Endothelial cell of umbilical vein (primary cell): ENCODE data around the gene PLXNA4. TPM values are rescaled to one million over a fixed set of nuclear protein-coding genes. Genes with fewer than 3 reads are reported as not detected.

Experiments
- BruUV-seq: library from RNA; stranded (reverse); fragments of 400-500 nt; replicated peaks from 2 replicates; lab custom pipeline; 2021; lab: Mats Ljungman, UMichigan
- CTCF ChIA-PET: fragments of 300-600, 350-600 bp; sonication (Branson Sonifier 250); formaldehyde crosslinking; loops from one replicate; lab custom pipeline; 2021; ENCODE audit warnings: antibody characterized with exemption, inconsistent platforms; lab: Charles Lee
- POLR2A ChIA-PET: fragments of 300-600, 350-600 bp; sonication (Branson Sonifier 250); formaldehyde crosslinking; loops from one replicate; lab custom pipeline; 2021; ENCODE audit warnings: antibody characterized with exemption, inconsistent platforms; lab: Charles Lee
- DNase-seq: peaks from one replicate; pipeline ENCODE4 v3.0.0-alpha.2; 2011; ENCODE audit warnings: low read depth, low spot score
- FAIRE-seq: peaks from 2 replicates; lab custom pipeline; 2011; peaks lifted over from hg19 to GRCh38; lab: Jason Lieb, UNC
- H2AFZ ChIP-seq: 2 replicates; pipeline ENCODE4 v1.6.0; 2012; ENCODE audit warnings: low read depth, low read length, control low read depth, inconsistent platforms
- H3K27ac ChIP-seq: 2 replicates; pipeline ENCODE4 v1.5.1; 2011; ENCODE audit warnings: low read depth, mild to moderate bottlenecking, control low read depth, low read length, moderate library complexity; ENCODE audit not compliant: insufficient read depth
- H3K27me3 ChIP-seq, 2 experiments: 2 replicates each; pipeline versions ENCODE4 v1.6.0 to v1.6.1; 2011; ENCODE audit warnings: low read length in 2 of 2, mixed read lengths in 1 of 2; ENCODE audit not compliant: control insufficient read depth in 2 of 2, insufficient read depth in 2 of 2
- H3K36me3 ChIP-seq, 2 experiments: 2 replicates in 1 of 2; 3 replicates in 1 of 2; pipeline ENCODE4 v1.5.1; 2011; ENCODE audit warnings: low read length in 2 of 2, mild to moderate bottlenecking in 1 of 2, moderate library complexity in 1 of 2; ENCODE audit not compliant: control insufficient read depth in 2 of 2, insufficient read depth in 2 of 2; ENCODE audit errors: extremely low read depth in 1 of 2
- H3K4me1 ChIP-seq: 3 replicates; pipeline ENCODE4 v1.5.1; 2011; ENCODE audit warnings: mild to moderate bottlenecking, low read length; ENCODE audit not compliant: control insufficient read depth, insufficient read depth; ENCODE audit errors: extremely low read depth
- H3K4me2 ChIP-seq: 2 replicates; pipeline ENCODE4 v1.6.1; 2011; ENCODE audit warnings: low read length, control low read depth, mixed read lengths; ENCODE audit not compliant: insufficient read depth
- H3K4me3 ChIP-seq, 3 experiments: fragments of 200-600 bp in 1 of 3; sonication (generic), shearing (Covaris generic) in 1 of 3; replicated peaks in 1 of 3; 2 replicates each; pipeline ENCODE4 v1.5.1; 2011 to 2016; ENCODE audit warnings: control low read depth in 3 of 3, low read length in 3 of 3, mild to moderate bottlenecking in 2 of 3, inconsistent platforms in 1 of 3, low read depth in 1 of 3, moderate library complexity in 1 of 3; ENCODE audit not compliant: insufficient read depth in 1 of 3
- H3K79me2 ChIP-seq: 2 replicates; pipeline ENCODE4 v1.6.0; 2012; ENCODE audit warnings: low read length, inconsistent platforms; ENCODE audit not compliant: control insufficient read depth, insufficient read depth
- H3K9ac ChIP-seq: replicated peaks from 2 replicates; pipeline ENCODE3; 2011; ENCODE audit warnings: low read length, control low read depth; ENCODE audit not compliant: insufficient read depth; ENCODE audit errors: extremely low read depth
- H3K9me1 ChIP-seq: replicated peaks from 3 replicates; pipeline ENCODE4 v1.6.0; 2011; ENCODE audit warnings: mild to moderate bottlenecking, low read length; ENCODE audit not compliant: control insufficient read depth, insufficient read depth; ENCODE audit errors: extremely low read depth
- H3K9me3 ChIP-seq: replicated peaks from 2 replicates; pipeline ENCODE4 v1.5.1; 2012; ENCODE audit warnings: low read length, inconsistent platforms; ENCODE audit not compliant: control insufficient read depth, insufficient read depth
- H4K20me1 ChIP-seq: replicated peaks from 2 replicates; pipeline ENCODE3; 2011; ENCODE audit warnings: mild to moderate bottlenecking, low read length; ENCODE audit not compliant: control insufficient read depth, insufficient read depth; ENCODE audit errors: extremely low read depth
- FOS ChIP-seq: IDR thresholded peaks from 2 replicates; pipeline ENCODE4 v1.6.1; 2011; ENCODE audit warnings: mild to moderate bottlenecking, low read length, moderate library complexity, borderline replicate concordance; ENCODE audit not compliant: insufficient read depth
- GATA2 ChIP-seq: IDR thresholded peaks from 2 replicates; pipeline ENCODE4 v1.7.0; 2011; ENCODE audit warnings: low read depth, mild to moderate bottlenecking, moderate library complexity, mixed read lengths, low read length; ENCODE audit not compliant: insufficient read length, insufficient read depth
- JUN ChIP-seq: IDR thresholded peaks from 2 replicates; pipeline ENCODE4 v1.6.1; 2011; ENCODE audit warnings: borderline replicate concordance, low read depth; ENCODE audit not compliant: insufficient read length, insufficient read depth
- MYC ChIP-seq: IDR thresholded peaks from one replicate; pipeline ENCODE4 v1.6.1; 2011; ENCODE audit warnings: mild to moderate bottlenecking, low read depth, low read length
- POLR2A ChIP-seq: IDR thresholded peaks from 2 replicates; pipeline ENCODE4 v1.6.1; 2012; ENCODE audit warnings: low read depth, mild to moderate bottlenecking, control low read depth, low read length
- dilution Hi-C: fragments of 300-500 bp; cut with MboI; formaldehyde crosslinking; loops from one replicate; pipeline ENCODE4 v1.15.0; 2019; ENCODE audit warnings: low sequenced_read_pairs; ENCODE audit not compliant: extremely low pct_ligation_motif_present
- intact Hi-C: fragments of 100-400 bp; cut with micrococcal nuclease; formaldehyde crosslinking; loops from one replicate; pipeline ENCODE4 v1.10.0; 2022
- polyA plus RNA-seq, 4 experiments: library from polyadenylated mRNA; depleted of rRNA in 3 of 4; stranded (reverse) in 3 of 4; unstranded in 1 of 4; fragments of >200 nt; gene quantifications; 2 replicates each; pipeline versions ENCODE4 v1.2.1 to v1.2.3, GENCODE V29; 2011 to 2012; ENCODE audit warnings: missing spikeins in 1 of 4
- total RNA-seq: library from RNA; stranded (reverse); gene quantifications from 2 replicates; pipeline ENCODE4 v1.2.3, GENCODE V29; 2021
- TF ChIP-seq, protein P1 (sequence below): IDR thresholded peaks from 2 replicates; pipeline ENCODE4 v1.6.1; 2011; ENCODE audit not compliant: insufficient read depth, insufficient read length
- TF ChIP-seq, protein P2 (sequence below), 2 donors: IDR thresholded peaks; 1 replicate in 1 of 2; 2 replicates in 1 of 2; pipeline ENCODE4 v1.5.1; 2011; ENCODE audit warnings: low read length in 2 of 2, mild to moderate bottlenecking in 2 of 2, moderate library complexity in 2 of 2, control low read depth in 1 of 2, inconsistent platforms in 1 of 2, low read depth in 1 of 2; ENCODE audit not compliant: insufficient read depth in 1 of 2; ENCODE audit errors: extremely low read depth in 1 of 2

Gene PLXNA4
- total and polyA plus RNA-seq, 2 donors (not counting 3 experiments of a cell fraction or from before 2014, with no cell fraction given): 12.1 to 20.4 TPM

DNA sequence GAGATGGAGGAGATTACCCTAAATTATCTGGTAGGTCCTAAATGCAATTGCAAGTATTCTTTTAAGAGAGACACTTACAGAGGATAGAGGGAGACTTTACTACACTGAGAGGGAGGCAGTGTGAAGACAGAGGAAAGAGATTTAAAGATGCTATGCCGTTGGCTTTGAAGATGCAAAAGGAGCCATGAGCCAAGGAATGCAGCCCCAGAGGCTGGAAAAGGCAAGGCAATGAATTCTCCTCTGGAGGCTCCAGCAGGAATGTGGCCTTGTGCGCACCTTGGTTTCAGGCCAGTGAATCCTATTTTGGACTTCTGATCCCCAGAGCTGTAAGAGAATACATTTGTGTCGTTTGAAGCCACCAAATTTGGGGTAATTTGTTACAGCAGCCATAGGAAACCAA is 118.6 kb downstream of the PLXNA4 start:
- Histone ChIP-seq H3K4me3 (no peak overlapping the region), H3K36me3 (no peaks in the 10 kb centered on the region), H3K9me3 (no peaks in the 10 kb centered on the region), H4K20me1 (no peaks in the 10 kb centered on the region), H3K79me2 (no peaks in the 10 kb centered on the region), H3K27ac (no peak overlapping the region), H3K4me2 (no peak overlapping the region), H3K27me3 (no peaks in the 10 kb centered on the region), H3K4me1 (peaks cover 4% of the 10 kb centered on the region), H3K9ac (no peak overlapping the region), H3K9me1 (no peaks in the 10 kb centered on the region), H2AFZ (no peak overlapping the region)
- BruUV-seq: no TSS peak
- ChIA-PET CTCF (no interaction called here), POLR2A (no interaction called here)
- DNase-seq (no peak), FAIRE-seq (no peak)
- intact Hi-C loops: no loop called here
- TF ChIP-seq, protein P1, sequence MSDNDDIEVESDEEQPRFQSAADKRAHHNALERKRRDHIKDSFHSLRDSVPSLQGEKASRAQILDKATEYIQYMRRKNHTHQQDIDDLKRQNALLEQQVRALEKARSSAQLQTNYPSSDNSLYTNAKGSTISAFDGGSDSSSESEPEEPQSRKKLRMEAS: no peak
- no peak for TF ChIP-seq MYC
- TF ChIP-seq, protein P2, sequence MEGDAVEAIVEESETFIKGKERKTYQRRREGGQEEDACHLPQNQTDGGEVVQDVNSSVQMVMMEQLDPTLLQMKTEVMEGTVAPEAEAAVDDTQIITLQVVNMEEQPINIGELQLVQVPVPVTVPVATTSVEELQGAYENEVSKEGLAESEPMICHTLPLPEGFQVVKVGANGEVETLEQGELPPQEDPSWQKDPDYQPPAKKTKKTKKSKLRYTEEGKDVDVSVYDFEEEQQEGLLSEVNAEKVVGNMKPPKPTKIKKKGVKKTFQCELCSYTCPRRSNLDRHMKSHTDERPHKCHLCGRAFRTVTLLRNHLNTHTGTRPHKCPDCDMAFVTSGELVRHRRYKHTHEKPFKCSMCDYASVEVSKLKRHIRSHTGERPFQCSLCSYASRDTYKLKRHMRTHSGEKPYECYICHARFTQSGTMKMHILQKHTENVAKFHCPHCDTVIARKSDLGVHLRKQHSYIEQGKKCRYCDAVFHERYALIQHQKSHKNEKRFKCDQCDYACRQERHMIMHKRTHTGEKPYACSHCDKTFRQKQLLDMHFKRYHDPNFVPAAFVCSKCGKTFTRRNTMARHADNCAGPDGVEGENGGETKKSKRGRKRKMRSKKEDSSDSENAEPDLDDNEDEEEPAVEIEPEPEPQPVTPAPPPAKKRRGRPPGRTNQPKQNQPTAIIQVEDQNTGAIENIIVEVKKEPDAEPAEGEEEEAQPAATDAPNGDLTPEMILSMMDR (IDR thresholded peaks at IDR 0.05; ENCODE audit: extremely low read depth in 1 of 2, insufficient read depth in 1 of 2, low read depth in 1 of 2, low read length in 2 of 2): no peak
- TF ChIP-seq FOS: no peak
- dilution Hi-C loops: no loop called here

DNA sequence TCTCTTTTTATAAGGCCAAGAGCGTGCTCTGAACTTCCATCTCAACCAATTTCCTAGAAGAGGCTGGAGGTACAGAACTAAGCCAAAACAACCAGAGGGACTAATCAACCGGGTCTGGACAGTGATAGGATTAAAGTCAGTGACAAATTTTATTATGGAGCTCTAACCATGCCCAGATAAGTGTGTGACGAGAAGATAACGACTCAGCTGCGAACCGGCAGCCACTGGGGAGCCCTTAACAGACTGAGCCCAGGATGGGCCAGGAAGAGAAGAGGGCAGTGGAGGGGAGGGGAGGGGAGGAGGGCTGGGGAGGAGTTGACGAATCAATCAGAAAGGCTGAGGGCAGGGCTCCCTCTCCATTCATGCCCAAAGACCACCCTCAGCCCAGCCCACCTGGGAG is 119.9 kb downstream of the PLXNA4 start:
- H3K4me2 ChIP-seq: no peak overlapping the region
- no peaks in the 10 kb centered on the region for H3K79me2 ChIP-seq
- no peak overlapping the region for H3K27ac ChIP-seq
- FAIRE-seq (no peak), DNase-seq (no peak)
- no peak overlapping the region for H3K9ac ChIP-seq
- no TSS peak for BruUV-seq
- CTCF ChIA-PET: interaction anchor here (0.6 kb wide), 1 partner anchor 185 kb away, joined by 3 read pairs; no protein-coding TSS in a partner anchor
- TF ChIP-seq POLR2A (no peak), GATA2 (no peak), JUN (no peak)
- TF ChIP-seq, protein P1: no peak
- TF ChIP-seq, protein P2 (IDR thresholded peaks at IDR 0.05; ENCODE audit: extremely low read depth in 1 of 2, insufficient read depth in 1 of 2, low read depth in 1 of 2, low read length in 2 of 2): no peak
- H3K36me3 ChIP-seq: no peaks in the 10 kb centered on the region
- no peak overlapping the region for H2AFZ ChIP-seq
- intact Hi-C loops: no loop called here
- dilution Hi-C loops: no loop called here
- POLR2A ChIA-PET: no interaction called here
- H3K4me3 ChIP-seq: no peak overlapping the region
- H3K4me1 ChIP-seq: no peaks in the 10 kb centered on the region
- no peaks in the 10 kb centered on the region for H3K9me3 ChIP-seq
- H3K9me1 ChIP-seq: no peaks in the 10 kb centered on the region
- H3K27me3 ChIP-seq: no peaks in the 10 kb centered on the region
- H4K20me1 ChIP-seq: no peaks in the 10 kb centered on the region
